ENCODE data around the gene ZRANB1. TPM values are rescaled to one million over a fixed set of nuclear protein-coding genes. Genes with fewer than 3 reads are reported as not detected.
A peak's percentile ranks its signal among the peaks of the same experiment; 100 is the strongest.

Gene ZRANB1
- total RNA-seq, 2 donors from 2014 or later: 26.0 to 26.9 TPM

DNA sequence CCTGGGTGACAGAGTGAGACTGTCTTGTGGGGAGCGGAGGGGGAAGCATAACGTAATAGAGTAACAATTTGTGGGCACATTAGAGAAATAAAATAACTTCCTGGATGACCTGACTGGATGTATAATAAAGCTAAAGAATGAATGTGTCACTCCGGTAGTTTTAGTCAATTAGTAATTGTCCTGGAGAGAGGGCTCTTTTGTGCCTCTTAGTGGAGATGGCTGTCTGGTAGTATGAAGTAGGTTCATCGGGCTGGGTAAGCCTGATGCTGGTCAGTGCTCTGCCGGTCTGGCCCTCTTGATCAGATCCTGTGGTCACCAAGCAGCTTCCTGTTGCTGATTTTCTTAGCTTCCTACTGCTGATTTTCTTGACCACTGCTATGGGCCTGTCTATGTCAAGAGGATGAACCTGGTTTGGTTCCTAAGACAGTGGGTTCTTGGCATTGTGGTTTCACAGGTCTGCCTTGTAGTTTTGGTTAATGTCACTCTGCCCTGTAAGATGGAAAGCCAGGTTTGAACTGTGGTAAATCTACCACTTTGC is 34.1 kb downstream of the ZRANB1 start:
- Histone ChIP-seq H3K9me3 (ENCODE audit: control insufficient read depth, low read length) (no peaks in the 10 kb centered on the region), H3K4me1 (ENCODE audit: control insufficient read depth, insufficient read depth, low read length) (no peaks in the 10 kb centered on the region), H3K36me3 (ENCODE audit: control insufficient read depth, insufficient read depth, low read length) (peaks cover 73% of the 10 kb centered on the region), H3K27ac (ENCODE audit: low read depth, low read length) (no peak overlapping the region), H3K27me3 (ENCODE audit: control insufficient read depth, insufficient read depth, low read length, poor library complexity, severe bottlenecking) (no peaks in the 10 kb centered on the region), H3K4me3 (ENCODE audit: low read length) (no peak overlapping the region), H3K9ac (ENCODE audit: extremely low read depth, low read length, poor library complexity, severe bottlenecking) (no peak overlapping the region)
- TF ChIP-seq, protein P1, sequence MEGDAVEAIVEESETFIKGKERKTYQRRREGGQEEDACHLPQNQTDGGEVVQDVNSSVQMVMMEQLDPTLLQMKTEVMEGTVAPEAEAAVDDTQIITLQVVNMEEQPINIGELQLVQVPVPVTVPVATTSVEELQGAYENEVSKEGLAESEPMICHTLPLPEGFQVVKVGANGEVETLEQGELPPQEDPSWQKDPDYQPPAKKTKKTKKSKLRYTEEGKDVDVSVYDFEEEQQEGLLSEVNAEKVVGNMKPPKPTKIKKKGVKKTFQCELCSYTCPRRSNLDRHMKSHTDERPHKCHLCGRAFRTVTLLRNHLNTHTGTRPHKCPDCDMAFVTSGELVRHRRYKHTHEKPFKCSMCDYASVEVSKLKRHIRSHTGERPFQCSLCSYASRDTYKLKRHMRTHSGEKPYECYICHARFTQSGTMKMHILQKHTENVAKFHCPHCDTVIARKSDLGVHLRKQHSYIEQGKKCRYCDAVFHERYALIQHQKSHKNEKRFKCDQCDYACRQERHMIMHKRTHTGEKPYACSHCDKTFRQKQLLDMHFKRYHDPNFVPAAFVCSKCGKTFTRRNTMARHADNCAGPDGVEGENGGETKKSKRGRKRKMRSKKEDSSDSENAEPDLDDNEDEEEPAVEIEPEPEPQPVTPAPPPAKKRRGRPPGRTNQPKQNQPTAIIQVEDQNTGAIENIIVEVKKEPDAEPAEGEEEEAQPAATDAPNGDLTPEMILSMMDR (conservative IDR thresholded peaks at IDR 0.05): no peak
- H3K27ac Mint-ChIP-seq: peak overlapping the region; percentile 18
- H3K27me3 Mint-ChIP-seq (ENCODE audit: insufficient read depth): no peaks in the 10 kb centered on the region
- H3K4me3 Mint-ChIP-seq: no peak overlapping the region
- DNase-seq: no peak
- H3K36me3 Mint-ChIP-seq (ENCODE audit: low read depth): peaks cover 41% of the 10 kb centered on the region
- no peaks in the 10 kb centered on the region for H3K4me1 Mint-ChIP-seq
- WGBS, 2 experiments (ENCODE audit: insufficient coverage in 1 of 2, insufficient read length in 1 of 2): 89 to 96% methylated on average over 2 to 5 of the region's 5 CpGs
- no peaks in the 10 kb centered on the region for H3K9me3 Mint-ChIP-seq

DNA sequence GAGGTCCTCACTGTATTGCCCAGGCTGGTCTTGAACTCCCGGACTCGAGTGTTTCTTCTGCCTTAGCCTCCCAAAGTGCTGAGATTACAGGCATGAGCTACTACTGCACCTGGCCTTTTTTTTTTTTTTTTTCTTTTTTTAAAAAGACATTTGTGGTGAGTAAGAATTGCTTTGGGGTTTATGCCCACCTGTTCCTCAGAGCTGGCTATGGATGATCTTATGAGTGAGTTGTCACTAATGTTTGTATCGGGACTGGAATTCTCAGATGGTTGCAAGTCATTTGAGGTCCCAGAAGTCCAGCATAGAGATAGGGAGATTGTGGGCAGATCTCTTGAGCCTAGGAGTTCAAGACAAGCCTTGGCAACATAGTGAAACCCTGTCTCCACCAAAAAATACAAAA is 35.2 kb downstream of the ZRANB1 start:
- TF ChIP-seq, protein P1 (conservative IDR thresholded peaks at IDR 0.05): no peak
- peaks cover 73% of the 10 kb centered on the region for H3K36me3 ChIP-seq (ENCODE audit: control insufficient read depth, insufficient read depth, low read length)
- no peak overlapping the region for H3K27ac ChIP-seq (ENCODE audit: low read depth, low read length)
- no peaks in the 10 kb centered on the region for H3K9me3 ChIP-seq (ENCODE audit: control insufficient read depth, low read length)
- peaks cover 45% of the 10 kb centered on the region for H3K36me3 Mint-ChIP-seq (ENCODE audit: low read depth)
- no peaks in the 10 kb centered on the region for H3K27me3 ChIP-seq (ENCODE audit: control insufficient read depth, insufficient read depth, low read length, poor library complexity, severe bottlenecking)
- H3K9me3 Mint-ChIP-seq: no peaks in the 10 kb centered on the region
- no peaks in the 10 kb centered on the region for H3K27me3 Mint-ChIP-seq (ENCODE audit: insufficient read depth)
- DNase-seq: no peak
- H3K9ac ChIP-seq (ENCODE audit: extremely low read depth, low read length, poor library complexity, severe bottlenecking): no peak overlapping the region
- 94 to 100% methylated on average over 1 to 3 of the region's 3 CpGs for WGBS, 2 experiments (ENCODE audit: insufficient coverage in 1 of 2, insufficient read length in 1 of 2)
- H3K4me3 Mint-ChIP-seq: no peak overlapping the region
- no peaks in the 10 kb centered on the region for H3K4me1 ChIP-seq (ENCODE audit: control insufficient read depth, insufficient read depth, low read length)
- no peak overlapping the region for H3K27ac Mint-ChIP-seq
- H3K4me1 Mint-ChIP-seq: no peaks in the 10 kb centered on the region
- H3K4me3 ChIP-seq (ENCODE audit: low read length): no peak overlapping the region

DNA sequence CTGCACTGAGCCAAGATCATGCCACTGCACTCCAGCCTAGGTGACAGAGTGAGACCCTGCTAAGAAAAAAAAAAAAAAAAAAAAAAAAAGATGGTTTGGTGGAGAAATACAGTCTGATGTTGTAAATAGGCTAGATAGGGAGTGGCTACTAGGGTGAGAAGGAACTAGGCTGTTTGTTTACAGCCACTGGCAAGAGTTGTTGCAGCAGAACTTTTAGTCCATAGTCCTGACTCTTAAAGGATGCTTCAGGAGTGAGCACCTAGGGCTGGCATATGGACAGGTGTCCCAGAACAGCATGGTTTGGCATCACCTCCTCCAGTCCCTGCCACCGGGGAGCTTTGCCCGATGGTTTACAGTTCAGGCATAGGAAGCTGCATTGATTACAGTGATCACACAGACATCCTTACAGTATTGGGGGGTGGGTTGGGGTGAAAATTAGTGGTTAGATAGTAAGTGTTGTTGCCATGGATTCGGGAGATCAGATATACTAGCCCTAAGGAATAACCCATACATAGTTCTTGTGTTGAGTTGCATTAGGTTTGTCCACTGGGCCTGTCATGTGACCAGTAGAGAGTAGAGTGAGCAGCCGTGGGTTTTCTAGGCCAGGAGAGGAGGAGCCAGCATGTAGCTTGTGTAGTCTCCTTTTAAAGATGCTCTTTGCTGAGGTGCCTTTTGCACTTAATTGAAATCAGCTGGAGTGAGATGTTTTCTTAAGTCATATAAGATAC is 35.9 kb downstream of the ZRANB1 start:
- no peak overlapping the region for H3K4me3 Mint-ChIP-seq

More for the DNA sequence above, 35.9 kb downstream of the ZRANB1 start:
- Histone ChIP-seq H3K27ac (ENCODE audit: low read depth, low read length) (no peak overlapping the region), H3K4me3 (ENCODE audit: low read length) (no peak overlapping the region), H3K36me3 (ENCODE audit: control insufficient read depth, insufficient read depth, low read length) (peaks cover 73% of the 10 kb centered on the region), H3K4me1 (ENCODE audit: control insufficient read depth, insufficient read depth, low read length) (no peaks in the 10 kb centered on the region), H3K27me3 (ENCODE audit: control insufficient read depth, insufficient read depth, low read length, poor library complexity, severe bottlenecking) (no peaks in the 10 kb centered on the region), H3K9ac (ENCODE audit: extremely low read depth, low read length, poor library complexity, severe bottlenecking) (no peak overlapping the region), H3K9me3 (ENCODE audit: control insufficient read depth, low read length) (no peaks in the 10 kb centered on the region)
- H3K27me3 Mint-ChIP-seq (ENCODE audit: insufficient read depth): no peaks in the 10 kb centered on the region
- WGBS, 2 experiments (ENCODE audit: insufficient coverage in 1 of 2, insufficient read length in 1 of 2): 94 to 96% methylated on average over 2 to 3 of the region's 4 CpGs
- peaks cover 51% of the 10 kb centered on the region for H3K36me3 Mint-ChIP-seq (ENCODE audit: low read depth)
- H3K27ac Mint-ChIP-seq: no peak overlapping the region
- H3K4me1 Mint-ChIP-seq: no peaks in the 10 kb centered on the region
- DNase-seq: no peak
- TF ChIP-seq, protein P1 (conservative IDR thresholded peaks at IDR 0.05): no peak
- H3K9me3 Mint-ChIP-seq: no peaks in the 10 kb centered on the region
